Endothelial cell of umbilical vein (primary cell): ENCODE measurements around the gene SGTA. TPM values are rescaled to one million over a fixed set of nuclear protein-coding genes. Genes with fewer than 3 reads are reported as not detected.

Experiments
- BruUV-seq: library from RNA; stranded (reverse); fragments of 400-500 nt; replicated peaks from 2 replicates; lab custom pipeline; 2021; lab: Mats Ljungman, UMichigan
- CTCF ChIA-PET: fragments of 300-600, 350-600 bp; sonication (Branson Sonifier 250); formaldehyde crosslinking; loops from one replicate; lab custom pipeline; 2021; ENCODE audit warnings: antibody characterized with exemption, inconsistent platforms; lab: Charles Lee
- POLR2A ChIA-PET: fragments of 300-600, 350-600 bp; sonication (Branson Sonifier 250); formaldehyde crosslinking; loops from one replicate; lab custom pipeline; 2021; ENCODE audit warnings: antibody characterized with exemption, inconsistent platforms; lab: Charles Lee
- DNase-seq: peaks from one replicate; pipeline ENCODE4 v3.0.0-alpha.2; 2011; ENCODE audit warnings: low read depth, low spot score
- FAIRE-seq: peaks from 2 replicates; lab custom pipeline; 2011; peaks lifted over from hg19 to GRCh38; lab: Jason Lieb, UNC
- H2AFZ ChIP-seq: 2 replicates; pipeline ENCODE4 v1.6.0; 2012; ENCODE audit warnings: low read depth, low read length, control low read depth, inconsistent platforms
- H3K27ac ChIP-seq: 2 replicates; pipeline ENCODE4 v1.5.1; 2011; ENCODE audit warnings: low read depth, mild to moderate bottlenecking, control low read depth, low read length, moderate library complexity; ENCODE audit not compliant: insufficient read depth
- H3K27me3 ChIP-seq, 2 experiments: 2 replicates each; pipeline versions ENCODE4 v1.6.0 to v1.6.1; 2011; ENCODE audit warnings: low read length in 2 of 2, mixed read lengths in 1 of 2; ENCODE audit not compliant: control insufficient read depth in 2 of 2, insufficient read depth in 2 of 2
- H3K36me3 ChIP-seq, 2 experiments: 2 replicates in 1 of 2; 3 replicates in 1 of 2; pipeline ENCODE4 v1.5.1; 2011; ENCODE audit warnings: low read length in 2 of 2, mild to moderate bottlenecking in 1 of 2, moderate library complexity in 1 of 2; ENCODE audit not compliant: control insufficient read depth in 2 of 2, insufficient read depth in 2 of 2; ENCODE audit errors: extremely low read depth in 1 of 2
- H3K4me1 ChIP-seq: 3 replicates; pipeline ENCODE4 v1.5.1; 2011; ENCODE audit warnings: mild to moderate bottlenecking, low read length; ENCODE audit not compliant: control insufficient read depth, insufficient read depth; ENCODE audit errors: extremely low read depth
- H3K4me2 ChIP-seq: 2 replicates; pipeline ENCODE4 v1.6.1; 2011; ENCODE audit warnings: low read length, control low read depth, mixed read lengths; ENCODE audit not compliant: insufficient read depth
- H3K4me3 ChIP-seq, 3 experiments: fragments of 200-600 bp in 1 of 3; sonication (generic), shearing (Covaris generic) in 1 of 3; replicated peaks in 1 of 3; 2 replicates each; pipeline ENCODE4 v1.5.1; 2011 to 2016; ENCODE audit warnings: control low read depth in 3 of 3, low read length in 3 of 3, mild to moderate bottlenecking in 2 of 3, inconsistent platforms in 1 of 3, low read depth in 1 of 3, moderate library complexity in 1 of 3; ENCODE audit not compliant: insufficient read depth in 1 of 3
- H3K79me2 ChIP-seq: 2 replicates; pipeline ENCODE4 v1.6.0; 2012; ENCODE audit warnings: low read length, inconsistent platforms; ENCODE audit not compliant: control insufficient read depth, insufficient read depth
- H3K9ac ChIP-seq: replicated peaks from 2 replicates; pipeline ENCODE3; 2011; ENCODE audit warnings: low read length, control low read depth; ENCODE audit not compliant: insufficient read depth; ENCODE audit errors: extremely low read depth
- H3K9me1 ChIP-seq: replicated peaks from 3 replicates; pipeline ENCODE4 v1.6.0; 2011; ENCODE audit warnings: mild to moderate bottlenecking, low read length; ENCODE audit not compliant: control insufficient read depth, insufficient read depth; ENCODE audit errors: extremely low read depth
- H3K9me3 ChIP-seq: replicated peaks from 2 replicates; pipeline ENCODE4 v1.5.1; 2012; ENCODE audit warnings: low read length, inconsistent platforms; ENCODE audit not compliant: control insufficient read depth, insufficient read depth
- H4K20me1 ChIP-seq: replicated peaks from 2 replicates; pipeline ENCODE3; 2011; ENCODE audit warnings: mild to moderate bottlenecking, low read length; ENCODE audit not compliant: control insufficient read depth, insufficient read depth; ENCODE audit errors: extremely low read depth
- EZH2 ChIP-seq: IDR thresholded peaks from 2 replicates; pipeline ENCODE4 v1.6.1; 2012; ENCODE audit warnings: borderline replicate concordance, low read depth, mild to moderate bottlenecking, moderate library complexity, low read length, inconsistent platforms; ENCODE audit not compliant: severe bottlenecking
- FOS ChIP-seq: IDR thresholded peaks from 2 replicates; pipeline ENCODE4 v1.6.1; 2011; ENCODE audit warnings: mild to moderate bottlenecking, low read length, moderate library complexity, borderline replicate concordance; ENCODE audit not compliant: insufficient read depth
- GATA2 ChIP-seq: IDR thresholded peaks from 2 replicates; pipeline ENCODE4 v1.7.0; 2011; ENCODE audit warnings: low read depth, mild to moderate bottlenecking, moderate library complexity, mixed read lengths, low read length; ENCODE audit not compliant: insufficient read length, insufficient read depth
- JUN ChIP-seq: IDR thresholded peaks from 2 replicates; pipeline ENCODE4 v1.6.1; 2011; ENCODE audit warnings: borderline replicate concordance, low read depth; ENCODE audit not compliant: insufficient read length, insufficient read depth
- MYC ChIP-seq: IDR thresholded peaks from one replicate; pipeline ENCODE4 v1.6.1; 2011; ENCODE audit warnings: mild to moderate bottlenecking, low read depth, low read length
- POLR2A ChIP-seq: IDR thresholded peaks from 2 replicates; pipeline ENCODE4 v1.6.1; 2012; ENCODE audit warnings: low read depth, mild to moderate bottlenecking, control low read depth, low read length
- POLR2AphosphoS5 ChIP-seq: IDR thresholded peaks from 2 replicates; pipeline ENCODE4 v1.6.1; 2012; ENCODE audit warnings: low read depth, mild to moderate bottlenecking, control low read depth, low read length, moderate library complexity; ENCODE audit not compliant: insufficient read depth
- dilution Hi-C: fragments of 300-500 bp; cut with MboI; formaldehyde crosslinking; loops from one replicate; pipeline ENCODE4 v1.15.0; 2019; ENCODE audit warnings: low sequenced_read_pairs; ENCODE audit not compliant: extremely low pct_ligation_motif_present
- intact Hi-C: fragments of 100-400 bp; cut with micrococcal nuclease; formaldehyde crosslinking; loops from one replicate; pipeline ENCODE4 v1.10.0; 2022
- polyA plus RNA-seq, 4 experiments: library from polyadenylated mRNA; depleted of rRNA in 3 of 4; stranded (reverse) in 3 of 4; unstranded in 1 of 4; fragments of >200 nt; gene quantifications; 2 replicates each; pipeline versions ENCODE4 v1.2.1 to v1.2.3, GENCODE V29; 2011 to 2012; ENCODE audit warnings: missing spikeins in 1 of 4
- total RNA-seq: library from RNA; stranded (reverse); gene quantifications from 2 replicates; pipeline ENCODE4 v1.2.3, GENCODE V29; 2021
- TF ChIP-seq, protein P1 (sequence below), 2 donors: IDR thresholded peaks; 1 replicate in 1 of 2; 2 replicates in 1 of 2; pipeline ENCODE4 v1.5.1; 2011; ENCODE audit warnings: low read length in 2 of 2, mild to moderate bottlenecking in 2 of 2, moderate library complexity in 2 of 2, control low read depth in 1 of 2, inconsistent platforms in 1 of 2, low read depth in 1 of 2; ENCODE audit not compliant: insufficient read depth in 1 of 2; ENCODE audit errors: extremely low read depth in 1 of 2
- TF ChIP-seq, protein P2 (sequence below): IDR thresholded peaks from 2 replicates; pipeline ENCODE4 v1.6.1; 2011; ENCODE audit not compliant: insufficient read depth, insufficient read length

Gene SGTA
- total and polyA plus RNA-seq, 2 donors (not counting 3 experiments of a cell fraction or from before 2014, with no cell fraction given) = 76.5 to 119 TPM

DNA sequence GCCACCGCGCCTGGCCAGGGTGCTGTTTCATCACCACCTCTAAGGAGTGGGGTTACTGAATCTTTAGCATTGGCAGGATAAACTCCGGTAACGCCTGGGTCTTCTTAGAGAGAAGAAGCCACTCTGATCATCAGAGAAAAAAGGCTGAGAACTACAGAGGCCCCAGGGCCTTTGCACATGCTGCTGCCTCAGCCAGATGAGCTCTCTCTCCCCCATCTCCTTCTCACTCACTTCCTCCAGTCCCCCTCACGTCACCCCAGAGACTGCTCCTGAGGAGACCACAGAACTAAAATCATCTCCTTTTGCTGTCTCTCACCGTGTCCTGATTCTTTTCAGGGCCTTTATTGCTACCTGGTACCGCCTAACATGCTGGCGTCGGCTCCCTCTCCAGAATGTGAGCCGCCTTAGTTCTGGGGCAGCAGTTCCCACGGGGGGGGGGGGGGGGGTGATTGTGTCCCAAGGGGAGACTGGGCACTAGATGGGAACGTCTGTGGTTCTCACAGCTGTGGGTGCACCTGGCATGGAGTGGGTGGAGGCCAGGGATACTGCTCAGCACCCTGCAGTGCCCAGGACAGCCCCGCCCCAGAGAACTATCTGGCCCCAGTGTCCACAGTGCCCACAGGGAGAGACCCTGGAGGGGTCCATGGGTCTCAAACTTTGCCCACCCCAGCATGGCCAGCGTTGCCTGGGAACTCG, 56.8 kb downstream of the SGTA start:
- H3K4me2 ChIP-seq = no peak overlapping the region
- H2AFZ ChIP-seq = no peak overlapping the region
- no peaks in the 10 kb centered on the region for H3K9me3 ChIP-seq
- intact Hi-C loops (no loop called here), dilution Hi-C loops (no loop called here)
- ChIA-PET POLR2A (no interaction called here), CTCF (no interaction called here)
- H3K36me3 ChIP-seq = no peaks in the 10 kb centered on the region
- H3K9me1 ChIP-seq = no peaks in the 10 kb centered on the region
- no peak for DNase-seq
- H3K9ac ChIP-seq = no peak overlapping the region
- H3K27ac ChIP-seq = no peak overlapping the region
- no peaks in the 10 kb centered on the region for H3K4me1 ChIP-seq
- H4K20me1 ChIP-seq = no peaks in the 10 kb centered on the region
- H3K4me3 ChIP-seq = no peak overlapping the region
- BruUV-seq = no TSS peak
- H3K79me2 ChIP-seq = no peaks in the 10 kb centered on the region
- TF ChIP-seq POLR2A (no peak), MYC (no peak), FOS (no peak), JUN (no peak), EZH2 (no peak), POLR2AphosphoS5 (no peak), GATA2 (no peak)
- TF ChIP-seq, protein P1, sequence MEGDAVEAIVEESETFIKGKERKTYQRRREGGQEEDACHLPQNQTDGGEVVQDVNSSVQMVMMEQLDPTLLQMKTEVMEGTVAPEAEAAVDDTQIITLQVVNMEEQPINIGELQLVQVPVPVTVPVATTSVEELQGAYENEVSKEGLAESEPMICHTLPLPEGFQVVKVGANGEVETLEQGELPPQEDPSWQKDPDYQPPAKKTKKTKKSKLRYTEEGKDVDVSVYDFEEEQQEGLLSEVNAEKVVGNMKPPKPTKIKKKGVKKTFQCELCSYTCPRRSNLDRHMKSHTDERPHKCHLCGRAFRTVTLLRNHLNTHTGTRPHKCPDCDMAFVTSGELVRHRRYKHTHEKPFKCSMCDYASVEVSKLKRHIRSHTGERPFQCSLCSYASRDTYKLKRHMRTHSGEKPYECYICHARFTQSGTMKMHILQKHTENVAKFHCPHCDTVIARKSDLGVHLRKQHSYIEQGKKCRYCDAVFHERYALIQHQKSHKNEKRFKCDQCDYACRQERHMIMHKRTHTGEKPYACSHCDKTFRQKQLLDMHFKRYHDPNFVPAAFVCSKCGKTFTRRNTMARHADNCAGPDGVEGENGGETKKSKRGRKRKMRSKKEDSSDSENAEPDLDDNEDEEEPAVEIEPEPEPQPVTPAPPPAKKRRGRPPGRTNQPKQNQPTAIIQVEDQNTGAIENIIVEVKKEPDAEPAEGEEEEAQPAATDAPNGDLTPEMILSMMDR (IDR thresholded peaks at IDR 0.05; ENCODE audit: extremely low read depth in 1 of 2, insufficient read depth in 1 of 2, low read depth in 1 of 2, low read length in 2 of 2) = no peak
- TF ChIP-seq, protein P2, sequence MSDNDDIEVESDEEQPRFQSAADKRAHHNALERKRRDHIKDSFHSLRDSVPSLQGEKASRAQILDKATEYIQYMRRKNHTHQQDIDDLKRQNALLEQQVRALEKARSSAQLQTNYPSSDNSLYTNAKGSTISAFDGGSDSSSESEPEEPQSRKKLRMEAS = no peak
- peaks cover 11 to 14% of the 10 kb centered on the region in 2 experiments for H3K27me3 ChIP-seq
- FAIRE-seq = no peak
